A673 (cell line): Measurements from ENCODE around the gene TADA2A. TPM values are rescaled to one million over a fixed set of nuclear protein-coding genes. Genes with fewer than 3 reads are reported as not detected.

ENCODE experiments used
- BruUV-seq: library from RNA; stranded (reverse); fragments of 400-500 nt; replicated peaks from 2 replicates; lab custom pipeline; 2021; lab: Mats Ljungman, UMichigan
- CTCF ChIA-PET: fragments of 300-600 bp; sonication (Branson Sonifier 250); formaldehyde crosslinking; loops from one replicate; lab custom pipeline; 2022; ENCODE audit warnings: antibody characterized with exemption; lab: Charles Lee
- POLR2A ChIA-PET: fragments of 300-600 bp; sonication (Branson Sonifier 250); formaldehyde crosslinking; loops from one replicate; lab custom pipeline; 2022; ENCODE audit warnings: antibody characterized with exemption; ENCODE audit not compliant: low non-redundant PET; lab: Charles Lee
- DNase-seq: peaks from one replicate; pipeline ENCODE4 v3.0.0-alpha.2; 2015; ENCODE audit warnings: low spot score
- H3K27ac ChIP-seq: fragments of 200-600 bp; sonication (generic); 2 replicates; pipeline ENCODE4 v1.5.1; 2016; ENCODE audit warnings: mixed run types, low read depth, mild to moderate bottlenecking, mixed read lengths, antibody characterized with exemption, low read length; ENCODE audit not compliant: poor library complexity, severe bottlenecking
- H3K27me3 ChIP-seq: fragments of 200-600 bp; sonication (generic); replicated peaks from 2 replicates; pipeline ENCODE4 v1.6.1; 2017; ENCODE audit warnings: mixed run types, low read depth, mild to moderate bottlenecking, mixed read lengths, antibody characterized with exemption, low read length; ENCODE audit not compliant: insufficient read depth, poor library complexity
- H3K36me3 ChIP-seq: fragments of 200-600 bp; sonication (generic); 2 replicates; pipeline ENCODE4 v1.6.1; 2016; ENCODE audit warnings: mixed run types, mild to moderate bottlenecking, mixed read lengths, antibody characterized with exemption, low read length; ENCODE audit not compliant: insufficient read depth, poor library complexity, severe bottlenecking
- H3K4me1 ChIP-seq: fragments of 200-600 bp; sonication (generic); 2 replicates; pipeline ENCODE4 v1.6.1; 2017; ENCODE audit warnings: mixed run types, mild to moderate bottlenecking, mixed read lengths, antibody characterized with exemption, low read length; ENCODE audit not compliant: insufficient read depth, poor library complexity, severe bottlenecking
- H3K4me3 ChIP-seq: fragments of 200-600 bp; sonication (generic); 2 replicates; pipeline ENCODE4 v1.5.1; 2016; ENCODE audit warnings: low read depth, mixed run types, mild to moderate bottlenecking, mixed read lengths, low read length; ENCODE audit not compliant: poor library complexity, severe bottlenecking
- H3K9me3 ChIP-seq: fragments of 200-600 bp; sonication (generic); 2 replicates; pipeline ENCODE4 v1.6.1; 2016; ENCODE audit warnings: mixed run types, low read depth, mild to moderate bottlenecking, mixed read lengths, antibody characterized with exemption, low read length; ENCODE audit not compliant: poor library complexity, severe bottlenecking
- CTCF ChIP-seq: fragments of 300-800, 200-600 bp; sonication (generic); conservative IDR thresholded peaks from 2 replicates; pipeline ENCODE4 v1.5.1; 2017; ENCODE audit warnings: low read depth, mild to moderate bottlenecking, antibody characterized with exemption, low read length, moderate library complexity, mixed read lengths
- EZH2 ChIP-seq: fragments of 200-600 bp; sonication (generic); IDR thresholded peaks from 2 replicates; pipeline ENCODE4 v1.6.1; 2017; ENCODE audit warnings: borderline replicate concordance, low read depth, mild to moderate bottlenecking, mixed read lengths, antibody characterized with exemption, low read length; ENCODE audit not compliant: poor library complexity, severe bottlenecking
- intact Hi-C: fragments of 100-400 bp; cut with micrococcal nuclease; formaldehyde crosslinking; loops from one replicate; pipeline ENCODE4 v1.10.0; 2022; ENCODE audit not compliant: unreplicated experiment
- total RNA-seq: library from RNA; stranded (reverse); gene quantifications from 2 replicates; pipeline ENCODE4 v1.2.3, GENCODE V29; 2021

The TADA2A gene
- total RNA-seq, 1 experiment from 2014 or later = 17.9 TPM

- DNase-seq = no peak
- BruUV-seq = no TSS peak
- Histone ChIP-seq H3K27me3 (no peaks in the 10 kb centered on the region), H3K9me3 (no peaks in the 10 kb centered on the region), H3K4me3 (no peak overlapping the region), H3K27ac (no peak overlapping the region), H3K36me3 (peaks cover 3% of the 10 kb centered on the region), H3K4me1 (no peaks in the 10 kb centered on the region)
- intact Hi-C loops = no loop called here
- CTCF ChIA-PET = no interaction called here
- no peak for TF ChIP-seq CTCF
- TF ChIP-seq EZH2 = no peak
- POLR2A ChIA-PET = no interaction called here
These were observed 55.0 kb downstream of the TADA2A start for GRCh38 chr17:37461668-37462067.

GRCh38 chr17:37462492-37462891, 55.8 kb downstream of the TADA2A start:
- TF ChIP-seq CTCF = no peak
- TF ChIP-seq EZH2 = no peak
- no peak overlapping the region for H3K4me3 ChIP-seq
- H3K27ac ChIP-seq = no peak overlapping the region
- ChIA-PET CTCF (no interaction called here), POLR2A (no interaction called here)
- peaks cover 3% of the 10 kb centered on the region for H3K36me3 ChIP-seq
- no TSS peak for BruUV-seq
- intact Hi-C loops = no loop called here
- no peaks in the 10 kb centered on the region for H3K9me3 ChIP-seq
- no peak for DNase-seq
- no peaks in the 10 kb centered on the region for H3K4me1 ChIP-seq
- H3K27me3 ChIP-seq = no peaks in the 10 kb centered on the region

- H3K27me3 ChIP-seq = no peaks in the 10 kb centered on the region
- peaks cover 5% of the 10 kb centered on the region for H3K36me3 ChIP-seq
- CTCF ChIA-PET = no interaction called here
- TF ChIP-seq CTCF (no peak), EZH2 (no peak)
- H3K9me3 ChIP-seq = no peaks in the 10 kb centered on the region
- intact Hi-C loops = no loop called here
- H3K27ac ChIP-seq = no peak overlapping the region
- DNase-seq = no peak
- H3K4me3 ChIP-seq = no peak overlapping the region
- no peaks in the 10 kb centered on the region for H3K4me1 ChIP-seq
- POLR2A ChIA-PET = no interaction called here
- BruUV-seq = no TSS peak
These were observed 56.4 kb downstream of the TADA2A start for GRCh38 chr17:37463039-37463438.
